Activated naive CD8-positive, alpha-beta T cell treated with anti-CD3 and anti-CD28 coated beads, Interleukin-2, amount 50 U/mL, for 24 hours (primary cell): ENCODE data around the gene HCRT.
A peak's percentile ranks its signal among the peaks of the same experiment; 100 is the strongest.

Source experiments
- ATAC-seq: fragments of 150-1000 bp; cut with Tn5 transposase; one replicate; pipeline ENCODE4 v1.10.0; 2021
- DNase-seq: peaks from one replicate; pipeline ENCODE4 v3.0.0; 2021
- H3K27ac Mint-ChIP-seq: one replicate; pipeline ENCODE4 v1.8.0; 2021; ENCODE audit warnings: mild to moderate bottlenecking, mixed read lengths
- H3K27me3 Mint-ChIP-seq: one replicate; pipeline ENCODE4 v1.8.0; 2021; ENCODE audit warnings: mixed read lengths
- H3K36me3 Mint-ChIP-seq: one replicate; pipeline ENCODE4 v1.8.0; 2021; ENCODE audit warnings: low read depth, mixed read lengths
- H3K4me1 Mint-ChIP-seq: one replicate; pipeline ENCODE4 v1.8.0; 2021; ENCODE audit warnings: mixed read lengths
- H3K4me3 Mint-ChIP-seq: one replicate; pipeline ENCODE4 v1.8.0; 2021; ENCODE audit warnings: mild to moderate bottlenecking, moderate library complexity, mixed read lengths
- H3K9me3 Mint-ChIP-seq: one replicate; pipeline ENCODE4 v1.8.0; 2021; ENCODE audit warnings: mixed read lengths

HCRT gene

GRCh38 chr17:42178817-42179216 is 6.4 kb downstream of the HCRT start:
- Mint-ChIP-seq H3K36me3 (peaks cover 4% of the 10 kb centered on the region), H3K4me1 (peaks cover 37% of the 10 kb centered on the region), H3K27ac (no peak overlapping the region), H3K4me3 (no peak overlapping the region), H3K9me3 (no peaks in the 10 kb centered on the region), H3K27me3 (peaks cover 23% of the 10 kb centered on the region)
- no peak for ATAC-seq
- peak; percentile 32 for DNase-seq

GRCh38 chr17:42177684-42178083 is 7.6 kb downstream of the HCRT start:
- H3K9me3 Mint-ChIP-seq: no peaks in the 10 kb centered on the region
- H3K4me3 Mint-ChIP-seq: no peak overlapping the region
- no peak overlapping the region for H3K27ac Mint-ChIP-seq
- DNase-seq: no peak
- H3K36me3 Mint-ChIP-seq: peaks cover 4% of the 10 kb centered on the region
- peaks cover 23% of the 10 kb centered on the region for H3K27me3 Mint-ChIP-seq
- peaks cover 26% of the 10 kb centered on the region for H3K4me1 Mint-ChIP-seq
- no peak for ATAC-seq

GRCh38 chr17:42174126-42174783 is 11.0 kb downstream of the HCRT start:
- Mint-ChIP-seq H3K4me3 (no peak overlapping the region), H3K9me3 (no peaks in the 10 kb centered on the region), H3K4me1 (peaks cover 10% of the 10 kb centered on the region), H3K27me3 (peaks cover 12% of the 10 kb centered on the region), H3K27ac (no peak overlapping the region), H3K36me3 (peaks cover 4% of the 10 kb centered on the region)
- no peak for DNase-seq
- no peak for ATAC-seq

- Mint-ChIP-seq H3K4me3 (no peak overlapping the region), H3K27me3 (peaks cover 2% of the 10 kb centered on the region), H3K9me3 (no peaks in the 10 kb centered on the region), H3K4me1 (no peaks in the 10 kb centered on the region), H3K27ac (no peak overlapping the region), H3K36me3 (peaks cover 2% of the 10 kb centered on the region)
- no peak for DNase-seq
- no peak for ATAC-seq
Observed at GRCh38 chr17:42171831-42172230, 13.4 kb downstream of the HCRT start.

GRCh38 chr17:42169351-42169750 is 15.9 kb downstream of the HCRT start:
- Mint-ChIP-seq H3K4me1 (no peaks in the 10 kb centered on the region), H3K4me3 (no peak overlapping the region), H3K27me3 (peaks cover 2% of the 10 kb centered on the region), H3K27ac (no peak overlapping the region), H3K9me3 (no peaks in the 10 kb centered on the region), H3K36me3 (no peaks in the 10 kb centered on the region)
- ATAC-seq (no peak), DNase-seq (no peak)

GRCh38 chr17:42167807-42168206 is 17.4 kb downstream of the HCRT start:
- Mint-ChIP-seq H3K36me3 (no peaks in the 10 kb centered on the region), H3K4me3 (no peak overlapping the region), H3K27me3 (peaks cover 2% of the 10 kb centered on the region), H3K9me3 (no peaks in the 10 kb centered on the region), H3K27ac (no peak overlapping the region), H3K4me1 (no peaks in the 10 kb centered on the region)
- no peak for ATAC-seq
- DNase-seq: no peak

- H3K27ac Mint-ChIP-seq: no peak overlapping the region
- no peak overlapping the region for H3K4me3 Mint-ChIP-seq
- H3K36me3 Mint-ChIP-seq: no peaks in the 10 kb centered on the region
- DNase-seq: no peak
- no peak for ATAC-seq
- no peaks in the 10 kb centered on the region for H3K4me1 Mint-ChIP-seq
- H3K9me3 Mint-ChIP-seq: no peaks in the 10 kb centered on the region
- peaks cover 2% of the 10 kb centered on the region for H3K27me3 Mint-ChIP-seq
Observed at GRCh38 chr17:42166196-42166763, 19.0 kb downstream of the HCRT start.

- H3K4me3 Mint-ChIP-seq: no peak overlapping the region
Observed at GRCh38 chr17:42165751-42166150, 19.5 kb downstream of the HCRT start.

GRCh38 chr17:42163696-42164407 is 21.4 kb downstream of the HCRT start:
- DNase-seq (no peak), ATAC-seq (no peak)
- Mint-ChIP-seq H3K27ac (no peak overlapping the region), H3K27me3 (no peaks in the 10 kb centered on the region), H3K4me3 (no peak overlapping the region), H3K9me3 (no peaks in the 10 kb centered on the region), H3K4me1 (no peaks in the 10 kb centered on the region), H3K36me3 (no peaks in the 10 kb centered on the region)

More at GRCh38 chr17:42165751-42166150, 19.5 kb downstream of the HCRT start:
- Mint-ChIP-seq H3K36me3 (no peaks in the 10 kb centered on the region), H3K4me1 (no peaks in the 10 kb centered on the region), H3K27ac (no peak overlapping the region), H3K9me3 (no peaks in the 10 kb centered on the region), H3K27me3 (no peaks in the 10 kb centered on the region)
- DNase-seq (no peak), ATAC-seq (no peak)

GRCh38 chr17:42163113-42163512 is 22.1 kb downstream of the HCRT start:
- Mint-ChIP-seq H3K9me3 (no peaks in the 10 kb centered on the region), H3K27me3 (no peaks in the 10 kb centered on the region), H3K36me3 (no peaks in the 10 kb centered on the region), H3K27ac (no peak overlapping the region), H3K4me3 (no peak overlapping the region), H3K4me1 (no peaks in the 10 kb centered on the region)
- ATAC-seq: no peak
- DNase-seq: peak; percentile 70

GRCh38 chr17:42160531-42160910 is 24.7 kb downstream of the HCRT start:
- ATAC-seq: no peak
- Mint-ChIP-seq H3K27me3 (no peaks in the 10 kb centered on the region), H3K27ac (no peak overlapping the region), H3K36me3 (no peaks in the 10 kb centered on the region), H3K4me1 (no peaks in the 10 kb centered on the region), H3K4me3 (no peak overlapping the region), H3K9me3 (no peaks in the 10 kb centered on the region)
- no peak for DNase-seq

- H3K9me3 Mint-ChIP-seq: no peaks in the 10 kb centered on the region
Observed at GRCh38 chr17:42159796-42160530, 25.3 kb downstream of the HCRT start.

GRCh38 chr17:42155614-42156045 is 29.6 kb downstream of the HCRT start:
- Mint-ChIP-seq H3K4me1 (peaks cover 28% of the 10 kb centered on the region), H3K4me3 (peak overlapping the region; percentile 95), H3K9me3 (no peaks in the 10 kb centered on the region), H3K27me3 (no peaks in the 10 kb centered on the region), H3K27ac (no peak overlapping the region), H3K36me3 (no peaks in the 10 kb centered on the region)
- DNase-seq (no peak), ATAC-seq (no peak)

More at GRCh38 chr17:42159796-42160530, 25.3 kb downstream of the HCRT start:
- no peak for DNase-seq
- no peak for ATAC-seq
- no peak overlapping the region for H3K27ac Mint-ChIP-seq
- H3K4me3 Mint-ChIP-seq: no peak overlapping the region
- no peaks in the 10 kb centered on the region for H3K4me1 Mint-ChIP-seq
- no peaks in the 10 kb centered on the region for H3K36me3 Mint-ChIP-seq
- H3K27me3 Mint-ChIP-seq: no peaks in the 10 kb centered on the region

- Mint-ChIP-seq H3K27me3 (no peaks in the 10 kb centered on the region), H3K36me3 (no peaks in the 10 kb centered on the region), H3K4me1 (peaks cover 28% of the 10 kb centered on the region), H3K27ac (peak overlapping the region; percentile 93), H3K9me3 (no peaks in the 10 kb centered on the region), H3K4me3 (peak overlapping the region; percentile 95)
- ATAC-seq (no peak), DNase-seq (no peak)
Observed at GRCh38 chr17:42153919-42154742, 31.1 kb downstream of the HCRT start.
